ENCODE measurements around the gene TAAR2.

- TF ChIP-seq SRF (IDR thresholded peaks at IDR 0.05; ENCODE audit: low read depth) (no peak), YY1 (IDR thresholded peaks at IDR 0.05; ENCODE audit: extremely low read depth, insufficient replicate concordance, low read depth, low read length) (no peak)
- TF ChIP-seq, protein P1, sequence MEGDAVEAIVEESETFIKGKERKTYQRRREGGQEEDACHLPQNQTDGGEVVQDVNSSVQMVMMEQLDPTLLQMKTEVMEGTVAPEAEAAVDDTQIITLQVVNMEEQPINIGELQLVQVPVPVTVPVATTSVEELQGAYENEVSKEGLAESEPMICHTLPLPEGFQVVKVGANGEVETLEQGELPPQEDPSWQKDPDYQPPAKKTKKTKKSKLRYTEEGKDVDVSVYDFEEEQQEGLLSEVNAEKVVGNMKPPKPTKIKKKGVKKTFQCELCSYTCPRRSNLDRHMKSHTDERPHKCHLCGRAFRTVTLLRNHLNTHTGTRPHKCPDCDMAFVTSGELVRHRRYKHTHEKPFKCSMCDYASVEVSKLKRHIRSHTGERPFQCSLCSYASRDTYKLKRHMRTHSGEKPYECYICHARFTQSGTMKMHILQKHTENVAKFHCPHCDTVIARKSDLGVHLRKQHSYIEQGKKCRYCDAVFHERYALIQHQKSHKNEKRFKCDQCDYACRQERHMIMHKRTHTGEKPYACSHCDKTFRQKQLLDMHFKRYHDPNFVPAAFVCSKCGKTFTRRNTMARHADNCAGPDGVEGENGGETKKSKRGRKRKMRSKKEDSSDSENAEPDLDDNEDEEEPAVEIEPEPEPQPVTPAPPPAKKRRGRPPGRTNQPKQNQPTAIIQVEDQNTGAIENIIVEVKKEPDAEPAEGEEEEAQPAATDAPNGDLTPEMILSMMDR (IDR thresholded peaks at IDR 0.05 in 2 of 3, conservative IDR thresholded peaks at IDR 0.05 in 1 of 3; ENCODE audit: borderline replicate concordance in 1 of 3, insufficient read depth in 1 of 3, low read depth in 2 of 3, low read length in 2 of 3): no peak
These were observed at the start of gene TAAR2 for GRCh38 chr6:132624175-132624574.
